HCT116 (cell line): Measurements from ENCODE around the gene CRIM1. TPM values are rescaled to one million over a fixed set of nuclear protein-coding genes. Genes with fewer than 3 reads are reported as not detected.
A peak's percentile ranks its signal among the peaks of the same experiment; 100 is the strongest.

Experiments
- ATAC-seq: fragments of 200-7000 bp; cut with Tn5 transposase; 2 replicates; pipeline ENCODE4 v1.9.1; 2020; ENCODE audit warnings: mild to moderate bottlenecking, moderate library complexity
- BruUV-seq: library from RNA; stranded (reverse); fragments of 400-500 nt; replicated peaks from 2 replicates; lab custom pipeline; 2021; lab: Mats Ljungman, UMichigan
- CTCF ChIA-PET: fragments of 300-600 bp; sonication (Branson Sonifier 250); formaldehyde crosslinking; loops from one replicate; lab custom pipeline; 2021; ENCODE audit warnings: antibody characterized with exemption; lab: Charles Lee
- POLR2A ChIA-PET: fragments of 300-600, 350-600 bp; sonication (Branson Sonifier 250); formaldehyde crosslinking; loops from one replicate; lab custom pipeline; 2021; ENCODE audit warnings: antibody characterized with exemption; lab: Charles Lee
- RAD21 ChIA-PET, 2 experiments: fragments of 300-600 bp; sonication (Branson Sonifier 250); formaldehyde crosslinking; loops; one replicate each; lab custom pipeline; 2023; ENCODE audit warnings: low total read pairs in 2 of 2; ENCODE audit not compliant: uncharacterized antibody in 2 of 2, unreplicated experiment in 2 of 2, low non-redundant PET in 1 of 2; lab: Charles Lee
- DNase-seq: peaks from one replicate; pipeline ENCODE4 v3.0.0-alpha.2; 2010; ENCODE audit warnings: low read depth, low spot score
- H2AFZ ChIP-seq: fragments of 200-600 bp; shearing (Covaris generic), sonication (generic); 2 replicates; pipeline ENCODE4 v1.6.1; 2017; ENCODE audit warnings: low read depth, mixed run types, mixed read lengths, antibody characterized with exemption, low read length; ENCODE audit not compliant: poor library complexity, severe bottlenecking
- H3K27ac ChIP-seq: 2 replicates; pipeline ENCODE4 v1.5.1; 2012; ENCODE audit warnings: low read depth, low read length
- H3K27me3 ChIP-seq: fragments of 200-600 bp; sonication (generic); 2 replicates; pipeline ENCODE4 v1.6.1; 2016; ENCODE audit warnings: mixed run types, low read length, mixed read lengths; ENCODE audit not compliant: insufficient read depth
- H3K36me3 ChIP-seq, 2 experiments: fragments of 200-500 bp in 1 of 2; fragments of 200-600 bp in 1 of 2; sonication (Bioruptor generic) in 1 of 2; sonication (generic) in 1 of 2; 2 replicates each; pipeline versions ENCODE4 v1.5.1 to v1.6.1; 2014 to 2016; ENCODE audit warnings: low read length in 2 of 2, inconsistent platforms in 1 of 2, mixed read lengths in 1 of 2, mixed run types in 1 of 2; ENCODE audit not compliant: insufficient read depth in 2 of 2, control insufficient read depth in 1 of 2
- H3K4me1 ChIP-seq, 2 experiments: fragments of 200-600 bp in 1 of 2; sonication (generic) in 1 of 2; 2 replicates each; pipeline versions ENCODE4 v1.5.1 to v1.6.1; 2012 to 2017; ENCODE audit warnings: low read length in 2 of 2, inconsistent platforms in 1 of 2, mild to moderate bottlenecking in 1 of 2, mixed read lengths in 1 of 2, mixed run types in 1 of 2, moderate library complexity in 1 of 2; ENCODE audit not compliant: insufficient read depth in 2 of 2, control insufficient read depth in 1 of 2
- H3K4me2 ChIP-seq: fragments of 200-600 bp; sonication (generic); 2 replicates; pipeline ENCODE4 v1.6.1; 2017; ENCODE audit warnings: mixed run types, low read length, mixed read lengths
- H3K4me3 ChIP-seq, 2 experiments: fragments of 200-600 bp in 1 of 2; sonication (generic) in 1 of 2; replicated peaks in 1 of 2; 2 replicates each; pipeline ENCODE4 v1.5.1; 2011 to 2016; ENCODE audit warnings: low read length in 2 of 2, control low read depth in 1 of 2, low read depth in 1 of 2, mild to moderate bottlenecking in 1 of 2, mixed read lengths in 1 of 2, mixed run types in 1 of 2
- H3K79me2 ChIP-seq: fragments of 200-600 bp; sonication (generic); 2 replicates; pipeline ENCODE4 v1.6.1; 2017; ENCODE audit warnings: mild to moderate bottlenecking, mixed run types, low read length, moderate library complexity, mixed read lengths; ENCODE audit not compliant: insufficient read depth
- H3K9ac ChIP-seq: fragments of 200-600 bp; sonication (generic); 2 replicates; pipeline ENCODE4 v1.6.1; 2016; ENCODE audit warnings: low read length, mixed read lengths
- H3K9me2 ChIP-seq: fragments of 200-600 bp; sonication (generic), shearing (Covaris generic); 2 replicates; pipeline ENCODE4 v1.6.1; 2017; ENCODE audit warnings: mixed run types, mild to moderate bottlenecking, moderate library complexity; ENCODE audit not compliant: insufficient read depth
- H3K9me3 ChIP-seq, 2 experiments: fragments of 200-500 bp in 1 of 2; fragments of 200-600 bp in 1 of 2; sonication (Bioruptor generic) in 1 of 2; sonication (generic) in 1 of 2; 2 replicates each; pipeline ENCODE4 v1.6.1; 2014 to 2017; ENCODE audit warnings: low read length in 2 of 2, mixed read lengths in 2 of 2, inconsistent platforms in 1 of 2, low read depth in 1 of 2, mild to moderate bottlenecking in 1 of 2, mixed run types in 1 of 2, moderate library complexity in 1 of 2; ENCODE audit not compliant: control insufficient read depth in 1 of 2, insufficient read depth in 1 of 2
- H4K20me1 ChIP-seq: fragments of 200-600 bp; sonication (generic), shearing (Covaris generic); 2 replicates; pipeline ENCODE4 v1.6.1; 2017; ENCODE audit warnings: mixed run types, mild to moderate bottlenecking, moderate library complexity; ENCODE audit not compliant: insufficient read depth
- CEBPB ChIP-seq: IDR thresholded peaks from 2 replicates; pipeline ENCODE4 v1.6.1; 2012; ENCODE audit warnings: low read depth
- CTCF ChIP-seq, 3 experiments: fragments of 200-600 bp in 1 of 3; sonication (generic) in 1 of 3; IDR thresholded peaks in 2 of 3; conservative IDR thresholded peaks in 1 of 3; 2 replicates each; pipeline ENCODE4 v1.5.1; 2012 to 2017; ENCODE audit warnings: low read depth in 2 of 3, low read length in 2 of 3, antibody characterized with exemption in 1 of 3, borderline replicate concordance in 1 of 3, control low read depth in 1 of 3, mild to moderate bottlenecking in 1 of 3, mixed read lengths in 1 of 3, mixed run types in 1 of 3, moderate library complexity in 1 of 3; ENCODE audit not compliant: insufficient read depth in 1 of 3
- EZH2 ChIP-seq: fragments of 200-600 bp; sonication (generic); IDR thresholded peaks from 2 replicates; pipeline ENCODE4 v1.6.1; 2017; ENCODE audit warnings: antibody characterized with exemption, mixed run types
- POLR2A ChIP-seq: IDR thresholded peaks from 2 replicates; pipeline ENCODE4 v1.7.0; 2011; ENCODE audit warnings: borderline replicate concordance; ENCODE audit not compliant: insufficient read depth, insufficient read length; ENCODE audit errors: extremely low read depth
- RAD21 ChIP-seq: IDR thresholded peaks from 2 replicates; pipeline ENCODE4 v1.6.1; 2012; ENCODE audit warnings: low read depth, mild to moderate bottlenecking
- YY1 ChIP-seq: IDR thresholded peaks from 2 replicates; pipeline ENCODE4 v1.6.1; 2011; ENCODE audit warnings: low read length, low read depth, moderate library complexity, mild to moderate bottlenecking; ENCODE audit not compliant: insufficient replicate concordance; ENCODE audit errors: extremely low read depth
- intact Hi-C: fragments of 100-400 bp; cut with micrococcal nuclease; formaldehyde crosslinking; loops from 2 replicates; pipeline ENCODE4 v1.10.0; 2022
- total RNA-seq: library from RNA; stranded (reverse); gene quantifications from one replicate; pipeline ENCODE4 v1.2.1, GENCODE V29; 2021; ENCODE audit not compliant: unreplicated experiment

Gene CRIM1
- total RNA-seq, 1 experiment from 2014 or later: 27.2 TPM

DNA sequence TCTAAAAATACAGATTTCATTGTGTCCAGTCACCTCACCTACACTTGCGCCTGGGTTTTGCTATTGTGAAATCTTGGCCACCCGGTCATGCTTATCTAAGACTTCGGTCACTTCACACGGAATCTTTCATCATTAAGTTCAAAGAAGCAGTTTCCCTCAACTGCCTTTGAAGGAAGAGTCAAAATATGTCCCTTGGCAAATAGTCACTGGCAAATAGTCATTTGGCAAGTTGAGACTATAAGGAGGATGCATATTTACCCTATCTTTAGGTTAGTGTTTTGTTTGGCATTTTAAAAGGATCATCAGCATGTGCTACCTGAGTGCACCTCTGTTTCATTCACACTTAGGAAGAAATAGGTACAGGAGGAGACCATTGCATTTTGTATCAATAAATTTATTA, 146.5 kb downstream of the CRIM1 start:
- ATAC-seq: peak; percentile 59; the same call in 1 of the 2 replicates
- H3K4me1 ChIP-seq: peaks cover 4 to 13% of the 10 kb centered on the region in 2 experiments; a peak in 3 of 4 replicates

GRCh38 chr2:36507408-36507812, 151.8 kb downstream of the CRIM1 start:
- BruUV-seq: no TSS peak
- ChIA-PET POLR2A (no interaction called here), CTCF (interaction anchor here (0.9 to 1.5 kb wide), 5 partner anchors 23 to 155 kb away, joined by 3 to 4 read pairs (median 3); no protein-coding TSS in a partner anchor), RAD21 (no interaction called here)
- H3K79me2 ChIP-seq: no peaks in the 10 kb centered on the region
- H3K9me2 ChIP-seq: no peaks in the 10 kb centered on the region
- no peak overlapping the region for H3K4me2 ChIP-seq
- H3K4me3 ChIP-seq: no peak overlapping the region
- no peak overlapping the region for H3K9ac ChIP-seq
- peaks cover 0 to 2% of the 10 kb centered on the region in 2 experiments; a peak in 1 of 4 replicates for H3K4me1 ChIP-seq
- H3K27ac ChIP-seq: no peak overlapping the region
- intact Hi-C loops: loop anchor here (1.0 to 10.0 kb wide), 4 partner anchors 155 to 623 kb away; no protein-coding TSS in a partner anchor
- no peak overlapping the region for H2AFZ ChIP-seq
- TF ChIP-seq EZH2 (no peak), YY1 (peak; percentile 49), RAD21 (peak; percentile 89), CTCF (IDR thresholded peaks at IDR 0.05 in 2 of 3, conservative IDR thresholded peaks at IDR 0.05 in 1 of 3; ENCODE audit: borderline replicate concordance in 1 of 3, insufficient read depth in 1 of 3, low read depth in 2 of 3, low read length in 2 of 3) (peak; percentile 76 to 89 (median 87))
- 0 out of 4 replicates have a peak, but pooled peaks cover 0 to 5% of the 10 kb centered on the region in 2 experiments for H3K36me3 ChIP-seq
- DNase-seq: peak; percentile 27
- H4K20me1 ChIP-seq: no peaks in the 10 kb centered on the region
- no peaks in the 10 kb centered on the region for H3K9me3 ChIP-seq
- peak; percentile 100 for ATAC-seq
- no peaks in the 10 kb centered on the region for H3K27me3 ChIP-seq

More for the DNA sequence above, 146.5 kb downstream of the CRIM1 start:
- CTCF ChIA-PET: no interaction called here
- Histone ChIP-seq H3K27ac (no peak overlapping the region), H3K9ac (no peak overlapping the region)
- TF ChIP-seq POLR2A: no peak
- peak; percentile 78 for TF ChIP-seq CEBPB
- TF ChIP-seq, all 23 proteins: peak for 1
- H3K9me2 ChIP-seq: no peaks in the 10 kb centered on the region
- H3K4me2 ChIP-seq: no peak overlapping the region; the same call in 1 of the 2 replicates
- H3K36me3 ChIP-seq: no peaks in the 10 kb centered on the region
- RAD21 ChIA-PET: interaction anchor here in 1 of 2 experiments (0.6 kb wide), 1 partner anchor 15 kb away, joined by 5 read pairs; no protein-coding TSS in a partner anchor
- no peaks in the 10 kb centered on the region for H3K9me3 ChIP-seq
- H3K27me3 ChIP-seq: no peaks in the 10 kb centered on the region
- H2AFZ ChIP-seq: no peak overlapping the region
- peak; percentile 23 for DNase-seq
- intact Hi-C loops: loop anchor here (10.0 kb wide), 2 partner anchors 253 to 617 kb away; no protein-coding TSS in a partner anchor
- no peak overlapping the region for H3K4me3 ChIP-seq
- no peaks in the 10 kb centered on the region for H3K79me2 ChIP-seq
- no TSS peak for BruUV-seq
- POLR2A ChIA-PET: no interaction called here
- H4K20me1 ChIP-seq: no peaks in the 10 kb centered on the region
